GM21619 (cell line): Measurements from ENCODE around the gene ZNF195.
A peak's percentile ranks its signal among the peaks of the same experiment; 100 is the strongest.
"Not testable (repeated sequence)": the region's sequence is repeated elsewhere in the genome, so short reads cannot be mapped to it uniquely, and the experiment has no call there.

Experiments used
- ATAC-seq: cut with Tn5 transposase; IDR thresholded peaks from one replicate; pipeline ENCODE4 v1.9.1; 2021; ENCODE audit not compliant: unreplicated experiment

The ZNF195 gene

GRCh38 chr11:3378426-3379423 is at the start of gene ZNF195:
Gene ZNF195 (minus strand): TSS chr11:3379146. CDS start chr11:3379040, 106 bp downstream.
- peak; percentile 100 for ATAC-seq

- ATAC-seq: not testable (repeated sequence)
Observed at GRCh38 chr11:3428076-3428475, 49.1 kb upstream of the ZNF195 start.

GRCh38 chr11:3426541-3426940 is 47.6 kb upstream of the ZNF195 start:
- ATAC-seq: not testable (repeated sequence)

GRCh38 chr11:3423928-3424327 is 45.0 kb upstream of the ZNF195 start:
- ATAC-seq: not testable (repeated sequence)

- ATAC-seq: not testable (repeated sequence)
Observed at GRCh38 chr11:3423138-3423731, 44.3 kb upstream of the ZNF195 start.

GRCh38 chr11:3422380-3423137 is 43.6 kb upstream of the ZNF195 start:
- peak; percentile 94 for ATAC-seq

- not testable (repeated sequence) for ATAC-seq
Observed at GRCh38 chr11:3421608-3422379, 42.8 kb upstream of the ZNF195 start.

GRCh38 chr11:3420281-3421042 is 41.5 kb upstream of the ZNF195 start:
- ATAC-seq: not testable (repeated sequence)

GRCh38 chr11:3419496-3419895 is 40.5 kb upstream of the ZNF195 start:
- ATAC-seq: not testable (repeated sequence)

GRCh38 chr11:3417047-3417446 is 38.1 kb upstream of the ZNF195 start:
- not testable (repeated sequence) for ATAC-seq

- ATAC-seq: not testable (repeated sequence)
Observed at GRCh38 chr11:3415301-3415700, 36.4 kb upstream of the ZNF195 start.

GRCh38 chr11:3413666-3414065 is 34.7 kb upstream of the ZNF195 start:
- ATAC-seq: not testable (repeated sequence)

- ATAC-seq: no peak
Observed at GRCh38 chr11:3412837-3413236, 33.9 kb upstream of the ZNF195 start.

GRCh38 chr11:3408722-3409121 is 29.8 kb upstream of the ZNF195 start:
- ATAC-seq: not testable (repeated sequence)

GRCh38 chr11:3408058-3408605 is 29.2 kb upstream of the ZNF195 start:
- ATAC-seq: not testable (repeated sequence)

- not testable (repeated sequence) for ATAC-seq
Observed at GRCh38 chr11:3406937-3407336, 28.0 kb upstream of the ZNF195 start.

- not testable (repeated sequence) for ATAC-seq
Observed at GRCh38 chr11:3406223-3406875, 27.4 kb upstream of the ZNF195 start.

- ATAC-seq: not testable (repeated sequence)
Observed at GRCh38 chr11:3404076-3404925, 25.4 kb upstream of the ZNF195 start.
